Activated CD4-positive, alpha-beta T cell treated with anti-CD3 and anti-CD28 coated beads, Interleukin-2, amount 10 ng/mL, durations not matched to agents 24 days and 14 days (primary cell): Measurements from ENCODE around the gene MFAP4. TPM values are rescaled to one million over a fixed set of nuclear protein-coding genes. Genes with fewer than 3 reads are reported as not detected.

Source experiments
- DNase-seq: peaks from one replicate; pipeline ENCODE4 v3.0.0; 2022
- H3K27ac Mint-ChIP-seq: one replicate; pipeline ENCODE4 v1.8.0; 2022; ENCODE audit warnings: mild to moderate bottlenecking, mixed read lengths
- H3K27me3 Mint-ChIP-seq: one replicate; pipeline ENCODE4 v1.8.0; 2022; ENCODE audit warnings: mixed read lengths
- H3K36me3 Mint-ChIP-seq: one replicate; pipeline ENCODE4 v1.8.0; 2022; ENCODE audit warnings: low read depth, mild to moderate bottlenecking, mixed read lengths
- H3K4me1 Mint-ChIP-seq: one replicate; pipeline ENCODE4 v1.8.0; 2021; ENCODE audit warnings: mixed read lengths
- H3K4me3 Mint-ChIP-seq: one replicate; pipeline ENCODE4 v1.8.0; 2022; ENCODE audit warnings: mild to moderate bottlenecking, moderate library complexity, mixed read lengths
- H3K9me3 Mint-ChIP-seq: one replicate; pipeline ENCODE4 v1.8.0; 2021; ENCODE audit warnings: mixed read lengths
- intact Hi-C: fragments of 100-400 bp; cut with micrococcal nuclease; formaldehyde crosslinking; loops from one replicate; pipeline ENCODE4 v1.15.1; 2023
- total RNA-seq: library from RNA; stranded (reverse); gene quantifications from 2 replicates; pipeline ENCODE4 v1.2.3, GENCODE V29; 2022

MFAP4 gene
- not detected in 2 replicates for total RNA-seq

- intact Hi-C loops: no loop called here
- no peak within 1 kb of the TSS for H3K4me3 Mint-ChIP-seq
- H3K4me1 Mint-ChIP-seq: peaks cover 2% of the 10 kb centered on the region
- H3K27ac Mint-ChIP-seq: no peak within 1 kb of the TSS
- no peak for DNase-seq
- H3K27me3 Mint-ChIP-seq: peaks cover 8% of the 10 kb centered on the region
- no peaks in the 10 kb centered on the region for H3K9me3 Mint-ChIP-seq
- peaks cover 16% of the 10 kb centered on the region for H3K36me3 Mint-ChIP-seq
Observed at GRCh38 chr17:19386974-19387920, at the start of gene MFAP4. TSS of gene MFAP4 (minus strand) at chr17:19387190. CDS start at chr17:19387155, 35 bp downstream.

- no peaks in the 10 kb centered on the region for H3K9me3 Mint-ChIP-seq
- intact Hi-C loops: no loop called here
- no peaks in the 10 kb centered on the region for H3K36me3 Mint-ChIP-seq
- H3K4me3 Mint-ChIP-seq: no peak overlapping the region
- H3K27ac Mint-ChIP-seq: no peak overlapping the region
- DNase-seq: no peak
- H3K27me3 Mint-ChIP-seq: peaks cover 30% of the 10 kb centered on the region
- no peaks in the 10 kb centered on the region for H3K4me1 Mint-ChIP-seq
Observed at GRCh38 chr17:19433727-19434340, 46.8 kb upstream of the MFAP4 start.

- H3K9me3 Mint-ChIP-seq: no peaks in the 10 kb centered on the region
- no peak overlapping the region for H3K27ac Mint-ChIP-seq
- no peaks in the 10 kb centered on the region for H3K4me1 Mint-ChIP-seq
- H3K36me3 Mint-ChIP-seq: no peaks in the 10 kb centered on the region
- intact Hi-C loops: no loop called here
- no peak overlapping the region for H3K4me3 Mint-ChIP-seq
- no peak for DNase-seq
- H3K27me3 Mint-ChIP-seq: peaks cover 25% of the 10 kb centered on the region
Observed at GRCh38 chr17:19433255-19433654, 46.3 kb upstream of the MFAP4 start.

GRCh38 chr17:19431691-19432090, 44.7 kb upstream of the MFAP4 start:
- H3K27ac Mint-ChIP-seq: no peak overlapping the region
- intact Hi-C loops: no loop called here
- no peaks in the 10 kb centered on the region for H3K9me3 Mint-ChIP-seq
- no peaks in the 10 kb centered on the region for H3K4me1 Mint-ChIP-seq
- no peaks in the 10 kb centered on the region for H3K36me3 Mint-ChIP-seq
- no peak for DNase-seq
- peaks cover 17% of the 10 kb centered on the region for H3K27me3 Mint-ChIP-seq
- no peak overlapping the region for H3K4me3 Mint-ChIP-seq

GRCh38 chr17:19426631-19427030, 39.6 kb upstream of the MFAP4 start:
- DNase-seq: no peak
- Mint-ChIP-seq H3K9me3 (no peaks in the 10 kb centered on the region), H3K4me1 (no peaks in the 10 kb centered on the region), H3K27ac (no peak overlapping the region), H3K36me3 (no peaks in the 10 kb centered on the region), H3K4me3 (no peak overlapping the region), H3K27me3 (peaks cover 15% of the 10 kb centered on the region)
- intact Hi-C loops: no loop called here

GRCh38 chr17:19424934-19425868, 38.2 kb upstream of the MFAP4 start:
- DNase-seq: no peak
- intact Hi-C loops: no loop called here
- H3K36me3 Mint-ChIP-seq: no peaks in the 10 kb centered on the region
- H3K27me3 Mint-ChIP-seq: peaks cover 11% of the 10 kb centered on the region
- H3K4me1 Mint-ChIP-seq: no peaks in the 10 kb centered on the region
- no peak overlapping the region for H3K27ac Mint-ChIP-seq
- H3K4me3 Mint-ChIP-seq: no peak overlapping the region
- no peaks in the 10 kb centered on the region for H3K9me3 Mint-ChIP-seq

GRCh38 chr17:19421926-19422325, 34.9 kb upstream of the MFAP4 start:
- H3K36me3 Mint-ChIP-seq: no peaks in the 10 kb centered on the region
- DNase-seq: no peak

GRCh38 chr17:19421219-19421618, 34.2 kb upstream of the MFAP4 start:
- Mint-ChIP-seq H3K9me3 (no peaks in the 10 kb centered on the region), H3K4me1 (peaks cover 9% of the 10 kb centered on the region), H3K27ac (no peak overlapping the region), H3K4me3 (no peak overlapping the region), H3K36me3 (no peaks in the 10 kb centered on the region), H3K27me3 (peaks cover 10% of the 10 kb centered on the region)
- intact Hi-C loops: no loop called here
- no peak for DNase-seq

More at GRCh38 chr17:19421926-19422325, 34.9 kb upstream of the MFAP4 start:
- intact Hi-C loops: no loop called here
- Mint-ChIP-seq H3K9me3 (no peaks in the 10 kb centered on the region), H3K27me3 (peaks cover 11% of the 10 kb centered on the region), H3K4me3 (no peak overlapping the region), H3K27ac (no peak overlapping the region), H3K4me1 (peaks cover 9% of the 10 kb centered on the region)

- Mint-ChIP-seq H3K9me3 (no peaks in the 10 kb centered on the region), H3K36me3 (no peaks in the 10 kb centered on the region), H3K27ac (no peak overlapping the region), H3K27me3 (peaks cover 4% of the 10 kb centered on the region), H3K4me1 (peaks cover 9% of the 10 kb centered on the region), H3K4me3 (no peak overlapping the region)
- intact Hi-C loops: no loop called here
- no peak for DNase-seq
Observed at GRCh38 chr17:19418251-19418992, 31.4 kb upstream of the MFAP4 start.

GRCh38 chr17:19417611-19418010, 30.6 kb upstream of the MFAP4 start:
- intact Hi-C loops: no loop called here
- Mint-ChIP-seq H3K4me3 (no peak overlapping the region), H3K27ac (no peak overlapping the region), H3K36me3 (no peaks in the 10 kb centered on the region), H3K9me3 (no peaks in the 10 kb centered on the region), H3K4me1 (peaks cover 9% of the 10 kb centered on the region), H3K27me3 (peaks cover 2% of the 10 kb centered on the region)
- no peak for DNase-seq

- Mint-ChIP-seq H3K9me3 (no peaks in the 10 kb centered on the region), H3K27ac (no peak overlapping the region), H3K36me3 (no peaks in the 10 kb centered on the region), H3K4me1 (peaks cover 9% of the 10 kb centered on the region), H3K4me3 (no peak overlapping the region), H3K27me3 (peaks cover 2% of the 10 kb centered on the region)
- intact Hi-C loops: no loop called here
- no peak for DNase-seq
Observed at GRCh38 chr17:19415806-19416775, 29.1 kb upstream of the MFAP4 start.

GRCh38 chr17:19415311-19415710, 28.3 kb upstream of the MFAP4 start:
- Mint-ChIP-seq H3K4me1 (peaks cover 9% of the 10 kb centered on the region), H3K27me3 (peaks cover 3% of the 10 kb centered on the region), H3K9me3 (no peaks in the 10 kb centered on the region), H3K27ac (no peak overlapping the region), H3K4me3 (no peak overlapping the region), H3K36me3 (no peaks in the 10 kb centered on the region)
- intact Hi-C loops: no loop called here
- DNase-seq: no peak
